Testis (tissue), 3 donors: ENCODE results near the gene MAP3K3. TPM values are rescaled to one million over a fixed set of nuclear protein-coding genes. Genes with fewer than 3 reads are reported as not detected.

Experiments
- DNase-seq: peaks from one replicate; pipeline ENCODE4 v3.0.0-alpha.2; 2019
- H3K27ac ChIP-seq, 2 donors: fragments of 200-600 bp; sonication (generic); one replicate each; pipeline ENCODE4 v1.5.1; 2019
- H3K27me3 ChIP-seq: fragments of 200-600 bp; sonication (generic); one replicate; pipeline ENCODE4 v1.5.1; 2019
- H3K36me3 ChIP-seq: fragments of 200-600 bp; sonication (generic); one replicate; pipeline ENCODE4 v1.5.1; 2017; ENCODE audit warnings: low read depth; ENCODE audit errors: missing control alignments
- H3K4me1 ChIP-seq: fragments of 200-600 bp; sonication (generic); one replicate; pipeline ENCODE4 v1.5.1; 2019
- H3K4me3 ChIP-seq, 2 donors: fragments of 200-600 bp; sonication (generic); one replicate each; pipeline ENCODE4 v1.5.1; 2017 to 2019
- H3K9me3 ChIP-seq: fragments of 200-600 bp; sonication (generic); one replicate; pipeline ENCODE4 v1.5.1; 2017
- CTCF ChIP-seq, 3 experiments: fragments of 450-650 bp in 2 of 3; fragments of 200-600 bp in 1 of 3; sonication (generic) in 1 of 3; IDR thresholded peaks; one replicate each; pipeline ENCODE4 v1.5.1; 2016 to 2019; ENCODE audit warnings: antibody characterized with exemption in 3 of 3, mild to moderate bottlenecking in 2 of 3, moderate library complexity in 1 of 3
- POLR2A ChIP-seq: fragments of 450-650 bp; IDR thresholded peaks from one replicate; pipeline ENCODE4 v1.6.1; 2017; ENCODE audit warnings: antibody characterized with exemption, mild to moderate bottlenecking, moderate library complexity
- WGBS, 2 donors: methylation state at CpG; one replicate each; pipeline ENCODE4 v1.1.5; 2018; 5-methylcytosine and 5-hydroxymethylcytosine counted together
- intact Hi-C: fragments of 100-400 bp; cut with DNase I; formaldehyde crosslinking; loops from one replicate; pipeline ENCODE4 v1.15.1; 2023; ENCODE audit warnings: low total_unique reads
- polyA plus RNA-seq: library from polyadenylated mRNA; stranded (reverse); fragments of 350-450 nt; fragmentation: Illumina TruSeq; extraction: RNeasy Lipid Tissue Mini Kit (QIAGEN cat#74804); gene quantifications from one replicate; pipeline ENCODE4 v1.2.3, GENCODE V29; 2014; ENCODE audit warnings: low read depth, low replicate concordance; ENCODE audit not compliant: insufficient read depth
- total RNA-seq, 2 donors: library from RNA; depleted of rRNA; stranded (reverse); fragments of >200 nt; gene quantifications; one replicate each; pipeline ENCODE4 v1.2.3, GENCODE V29; 2016

The MAP3K3 gene
- total and polyA plus RNA-seq, 3 donors from 2014 or later: 46.0 to 57.7 (median 57.5) TPM

- Histone ChIP-seq H3K36me3 (no peaks in the 10 kb centered on the region), H3K4me3 (no peak overlapping the region), H3K27ac (no peak overlapping the region), H3K4me1 (peaks cover 1% of the 10 kb centered on the region), H3K9me3 (no peaks in the 10 kb centered on the region), H3K27me3 (no peaks in the 10 kb centered on the region)
- no peak for DNase-seq
- TF ChIP-seq POLR2A: no peak
- TF ChIP-seq CTCF (IDR thresholded peaks at IDR 0.05): no peak
- intact Hi-C loops: no loop called here
- WGBS, 2 donors: 80 to 94% methylated on average over 5 to 6 of the region's 6 CpGs
Measured at GRCh38 chr17:63695889-63696288, 73.7 kb downstream of the MAP3K3 start.

DNA sequence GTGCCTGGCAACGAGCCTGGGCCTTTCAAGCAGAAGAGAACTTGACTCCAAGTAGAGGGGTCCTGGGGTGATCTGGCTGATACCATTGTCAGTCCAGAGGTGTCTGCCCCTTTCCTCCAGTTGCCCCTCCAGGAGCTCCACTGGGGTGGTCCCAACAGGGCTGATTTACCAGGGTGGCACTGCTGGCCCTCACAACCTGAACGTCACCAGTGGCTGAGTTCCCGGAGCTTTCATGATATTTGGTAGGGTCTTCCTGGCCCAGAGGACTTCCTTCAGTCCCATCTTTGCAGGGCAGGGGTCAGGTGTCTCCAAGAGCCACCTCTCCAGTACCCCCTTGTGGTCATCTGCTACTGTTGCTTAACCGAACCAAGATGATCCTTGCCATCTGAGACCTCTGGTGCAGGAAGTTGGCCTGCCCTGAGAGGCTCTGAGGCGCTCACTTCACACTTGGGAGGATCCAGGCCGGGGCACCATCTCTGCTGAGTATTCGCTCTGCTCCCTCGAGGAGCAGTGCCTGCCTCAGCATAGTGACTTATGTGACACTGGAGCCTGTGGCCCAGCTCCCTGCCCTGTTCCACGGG is 74.3 kb downstream of the MAP3K3 start:
- intact Hi-C loops: no loop called here
- Histone ChIP-seq H3K27me3 (no peaks in the 10 kb centered on the region), H3K9me3 (no peaks in the 10 kb centered on the region), H3K4me1 (peaks cover 7% of the 10 kb centered on the region), H3K4me3 (no peak overlapping the region), H3K36me3 (no peaks in the 10 kb centered on the region), H3K27ac (no peak overlapping the region)
- no peak for TF ChIP-seq POLR2A
- TF ChIP-seq CTCF (IDR thresholded peaks at IDR 0.05): peak; percentile 16 to 38 (median 24)
- WGBS, 2 donors: 67 to 74% methylated on average over 3 to 9 of the region's 9 CpGs
- peak; percentile 35 for DNase-seq

GRCh38 chr17:63697341-63698286 is 75.4 kb downstream of the MAP3K3 start:
- TF ChIP-seq POLR2A (no peak), CTCF (IDR thresholded peaks at IDR 0.05) (peak in 1 of 3 experiments; percentile 32)
- Histone ChIP-seq H3K36me3 (no peaks in the 10 kb centered on the region), H3K27ac (no peak overlapping the region), H3K9me3 (no peaks in the 10 kb centered on the region), H3K4me1 (peaks cover 8% of the 10 kb centered on the region), H3K4me3 (no peak overlapping the region), H3K27me3 (no peaks in the 10 kb centered on the region)
- intact Hi-C loops: no loop called here
- DNase-seq: no peak
- 61 to 78% methylated on average over 18 to 22 of the region's 22 CpGs for WGBS, 2 donors

GRCh38 chr17:63698381-63698885 is 76.2 kb downstream of the MAP3K3 start:
- Histone ChIP-seq H3K9me3 (no peaks in the 10 kb centered on the region), H3K27me3 (no peaks in the 10 kb centered on the region), H3K4me1 (peaks cover 8% of the 10 kb centered on the region), H3K36me3 (no peaks in the 10 kb centered on the region), H3K27ac (no peak overlapping the region), H3K4me3 (peak overlapping the region in 1 of 2 donors; percentile 47)
- intact Hi-C loops: no loop called here
- TF ChIP-seq CTCF (IDR thresholded peaks at IDR 0.05) (no peak), POLR2A (no peak)
- DNase-seq: no peak
- 26 to 60% methylated on average over 12 to 24 of the region's 24 CpGs for WGBS, 2 donors
